ENCODE data around the gene KLHL17.
"Not testable (repeated sequence)": the region's sequence is repeated elsewhere in the genome, so short reads cannot be mapped to it uniquely, and the experiment has no call there.

Gene KLHL17

GRCh38 chr1:971751-972506 is 11.5 kb downstream of the KLHL17 start:
- Histone ChIP-seq H3K4me3 (ENCODE audit: extremely low read depth, insufficient read depth, low read length, poor library complexity, severe bottlenecking) (no peak overlapping the region), H3K9me3 (ENCODE audit: control insufficient read depth, low read length) (no peaks in the 10 kb centered on the region), H3K36me3 (ENCODE audit: control insufficient read depth, insufficient read depth, low read length) (no peaks in the 10 kb centered on the region), H3K27ac (ENCODE audit: low read depth, low read length, severe bottlenecking) (no peak overlapping the region), H3K4me1 (ENCODE audit: control insufficient read depth, insufficient read depth, low read length, poor library complexity, severe bottlenecking) (peaks cover 3% of the 10 kb centered on the region)
- WGBS, 2 experiments (ENCODE audit: insufficient coverage in 2 of 2): 84 to 86% methylated on average over 26 to 31 of the region's 34 CpGs

- Histone ChIP-seq H3K9me3 (ENCODE audit: control insufficient read depth, low read length) (no peaks in the 10 kb centered on the region), H3K27ac (ENCODE audit: low read depth, low read length, severe bottlenecking) (no peak overlapping the region), H3K4me3 (ENCODE audit: extremely low read depth, insufficient read depth, low read length, poor library complexity, severe bottlenecking) (no peak overlapping the region), H3K4me1 (ENCODE audit: control insufficient read depth, insufficient read depth, low read length, poor library complexity, severe bottlenecking) (no peaks in the 10 kb centered on the region), H3K36me3 (ENCODE audit: control insufficient read depth, insufficient read depth, low read length) (no peaks in the 10 kb centered on the region)
- WGBS, 2 experiments (ENCODE audit: insufficient coverage in 2 of 2): 84 to 86% methylated on average over 22 to 24 of the region's 28 CpGs
Observed at GRCh38 chr1:972726-973458, 12.5 kb downstream of the KLHL17 start.

- WGBS, 2 experiments (ENCODE audit: insufficient coverage in 2 of 2): 75 to 79% methylated on average over 10 to 21 of the region's 28 CpGs
Observed at GRCh38 chr1:973459-974292, 13.3 kb downstream of the KLHL17 start.

GRCh38 chr1:974293-974640 is 13.9 kb downstream of the KLHL17 start:
- Histone ChIP-seq H3K27ac (ENCODE audit: low read depth, low read length, severe bottlenecking) (no peak overlapping the region), H3K4me3 (ENCODE audit: extremely low read depth, insufficient read depth, low read length, poor library complexity, severe bottlenecking) (no peak overlapping the region), H3K4me1 (ENCODE audit: control insufficient read depth, insufficient read depth, low read length, poor library complexity, severe bottlenecking) (no peaks in the 10 kb centered on the region), H3K36me3 (ENCODE audit: control insufficient read depth, insufficient read depth, low read length) (no peaks in the 10 kb centered on the region), H3K9me3 (ENCODE audit: control insufficient read depth, low read length) (no peaks in the 10 kb centered on the region)
- WGBS, 2 experiments (ENCODE audit: insufficient coverage in 2 of 2): 92% methylated on average over 3 of the region's 11 CpGs; no CpG with 5 or more reads in 1 of the 2 experiments

More at GRCh38 chr1:973459-974292, 13.3 kb downstream of the KLHL17 start:
- Histone ChIP-seq H3K27ac (ENCODE audit: low read depth, low read length, severe bottlenecking) (no peak overlapping the region), H3K4me1 (ENCODE audit: control insufficient read depth, insufficient read depth, low read length, poor library complexity, severe bottlenecking) (no peaks in the 10 kb centered on the region), H3K4me3 (ENCODE audit: extremely low read depth, insufficient read depth, low read length, poor library complexity, severe bottlenecking) (no peak overlapping the region), H3K36me3 (ENCODE audit: control insufficient read depth, insufficient read depth, low read length) (no peaks in the 10 kb centered on the region), H3K9me3 (ENCODE audit: control insufficient read depth, low read length) (no peaks in the 10 kb centered on the region)

- Histone ChIP-seq H3K36me3 (ENCODE audit: control insufficient read depth, insufficient read depth, low read length) (no peaks in the 10 kb centered on the region), H3K27ac (ENCODE audit: low read depth, low read length, severe bottlenecking) (no peak overlapping the region), H3K9me3 (ENCODE audit: control insufficient read depth, low read length) (no peaks in the 10 kb centered on the region), H3K4me1 (ENCODE audit: control insufficient read depth, insufficient read depth, low read length, poor library complexity, severe bottlenecking) (no peaks in the 10 kb centered on the region), H3K4me3 (ENCODE audit: extremely low read depth, insufficient read depth, low read length, poor library complexity, severe bottlenecking) (no peak overlapping the region)
- WGBS, 2 experiments (ENCODE audit: insufficient coverage in 2 of 2): 79 to 83% methylated on average over 17 of the region's 17 CpGs
Observed at GRCh38 chr1:974687-975328, 14.4 kb downstream of the KLHL17 start.

GRCh38 chr1:975365-975764 is 15.0 kb downstream of the KLHL17 start:
- Histone ChIP-seq H3K36me3 (ENCODE audit: control insufficient read depth, insufficient read depth, low read length) (no peaks in the 10 kb centered on the region), H3K9me3 (ENCODE audit: control insufficient read depth, low read length) (no peaks in the 10 kb centered on the region), H3K27ac (ENCODE audit: low read depth, low read length, severe bottlenecking) (no peak overlapping the region), H3K4me3 (ENCODE audit: extremely low read depth, insufficient read depth, low read length, poor library complexity, severe bottlenecking) (no peak overlapping the region), H3K4me1 (ENCODE audit: control insufficient read depth, insufficient read depth, low read length, poor library complexity, severe bottlenecking) (no peaks in the 10 kb centered on the region)
- 66 to 73% methylated on average over 9 of the region's 9 CpGs for WGBS, 2 experiments (ENCODE audit: insufficient coverage in 2 of 2)

GRCh38 chr1:975896-976683 is 15.7 kb downstream of the KLHL17 start:
- H3K27ac ChIP-seq (ENCODE audit: low read depth, low read length, severe bottlenecking): no peak overlapping the region
- H3K4me3 ChIP-seq (ENCODE audit: extremely low read depth, insufficient read depth, low read length, poor library complexity, severe bottlenecking): no peak overlapping the region
- H3K4me1 ChIP-seq (ENCODE audit: control insufficient read depth, insufficient read depth, low read length, poor library complexity, severe bottlenecking): no peaks in the 10 kb centered on the region
- 14 to 15% methylated on average over 26 to 34 of the region's 40 CpGs for WGBS, 2 experiments (ENCODE audit: insufficient coverage in 2 of 2)
- H3K36me3 ChIP-seq (ENCODE audit: control insufficient read depth, insufficient read depth, low read length): no peaks in the 10 kb centered on the region
- H3K9me3 ChIP-seq (ENCODE audit: control insufficient read depth, low read length): no peaks in the 10 kb centered on the region

GRCh38 chr1:976791-977190 is 16.4 kb downstream of the KLHL17 start:
- H3K4me1 ChIP-seq (ENCODE audit: control insufficient read depth, insufficient read depth, low read length, poor library complexity, severe bottlenecking); H3K4me3 ChIP-seq (ENCODE audit: extremely low read depth, insufficient read depth, low read length, poor library complexity, severe bottlenecking); H3K36me3 ChIP-seq (ENCODE audit: control insufficient read depth, insufficient read depth, low read length); H3K9me3 ChIP-seq (ENCODE audit: control insufficient read depth, low read length); H3K27ac ChIP-seq (ENCODE audit: low read depth, low read length, severe bottlenecking): not testable (repeated sequence)
- WGBS, 2 experiments (ENCODE audit: insufficient coverage in 2 of 2): no CpG with 5 or more reads among the region's 39 CpGs

- Histone ChIP-seq H3K4me3 (ENCODE audit: extremely low read depth, insufficient read depth, low read length, poor library complexity, severe bottlenecking) (no peak overlapping the region), H3K36me3 (ENCODE audit: control insufficient read depth, insufficient read depth, low read length) (no peaks in the 10 kb centered on the region), H3K9me3 (ENCODE audit: control insufficient read depth, low read length) (no peaks in the 10 kb centered on the region), H3K27ac (ENCODE audit: low read depth, low read length, severe bottlenecking) (no peak overlapping the region), H3K4me1 (ENCODE audit: control insufficient read depth, insufficient read depth, low read length, poor library complexity, severe bottlenecking) (no peaks in the 10 kb centered on the region)
- WGBS, 2 experiments (ENCODE audit: insufficient coverage in 2 of 2): 86 to 91% methylated on average over 35 to 41 of the region's 44 CpGs
Observed at GRCh38 chr1:978069-978834, 17.9 kb downstream of the KLHL17 start.

Measured in mesodermal cell (in vitro differentiated cells).